Measurements from ENCODE around the gene LRRC30.
"Not testable (repeated sequence)": the region's sequence is repeated elsewhere in the genome, so short reads cannot be mapped to it uniquely, and the experiment has no call there.

LRRC30 gene

DNA sequence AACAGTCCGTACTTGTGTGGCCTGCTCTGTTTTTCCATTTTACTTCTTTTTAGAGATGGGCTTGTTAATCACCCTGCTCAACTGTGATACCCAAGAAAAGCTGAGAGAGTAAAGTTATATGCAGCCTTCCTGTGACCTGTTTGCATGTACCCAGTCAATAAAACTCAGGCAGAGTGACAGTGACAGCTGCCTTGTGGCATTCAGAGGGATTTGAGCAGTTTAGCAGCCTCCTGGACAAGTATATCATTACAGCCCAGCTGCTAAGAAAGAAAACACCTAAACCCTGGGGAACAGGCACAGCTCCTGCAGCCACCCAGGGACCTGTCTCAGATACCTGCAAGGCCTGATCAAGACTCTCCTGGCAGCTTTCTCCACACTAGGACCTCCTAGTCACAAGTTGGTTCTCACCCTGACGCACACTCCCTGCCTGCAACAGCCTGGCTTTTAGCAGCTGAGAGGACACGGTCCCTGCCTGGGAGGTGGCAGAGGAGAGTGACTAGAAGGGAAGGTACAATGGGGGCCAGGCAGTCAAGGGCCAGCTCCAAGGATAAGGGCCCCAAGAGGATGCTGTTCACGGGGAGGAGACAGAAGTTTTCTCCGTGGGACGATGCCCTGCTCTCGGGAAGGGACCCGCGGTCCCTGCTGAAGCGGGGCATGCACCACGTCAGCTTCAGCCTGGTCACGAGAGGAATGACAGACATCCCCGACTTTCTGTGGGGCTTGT lies at the start of gene LRRC30:
Gene LRRC30 (plus strand): TSS at position 464 of the 724 bp plus-strand sequence. CDS start 50 bp downstream, at position 514.
- no peak for DNase-seq (ENCODE audit: extremely low read depth in 1 of 2, low read depth in 1 of 2)

DNA sequence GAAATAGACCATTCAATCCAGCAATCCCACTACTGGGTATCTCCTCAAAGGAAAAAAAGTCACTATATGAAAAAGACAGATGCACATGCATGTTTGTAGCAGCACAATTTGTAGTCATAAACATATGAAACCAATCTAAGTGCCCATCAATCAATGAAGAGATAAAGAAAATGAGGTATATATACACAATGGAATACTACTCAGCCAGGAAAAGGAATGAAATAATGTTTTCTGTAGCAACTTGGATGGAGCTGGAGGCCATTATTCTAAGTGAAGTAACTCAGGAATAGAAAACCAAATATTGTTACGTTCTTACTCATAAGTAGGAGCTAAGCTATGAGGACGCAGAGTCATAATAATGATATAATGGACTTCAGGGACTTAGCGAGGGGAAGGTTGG lies 45.2 kb upstream of the LRRC30 start:
- no peak for DNase-seq (ENCODE audit: extremely low read depth in 1 of 2, low read depth in 1 of 2)

DNA sequence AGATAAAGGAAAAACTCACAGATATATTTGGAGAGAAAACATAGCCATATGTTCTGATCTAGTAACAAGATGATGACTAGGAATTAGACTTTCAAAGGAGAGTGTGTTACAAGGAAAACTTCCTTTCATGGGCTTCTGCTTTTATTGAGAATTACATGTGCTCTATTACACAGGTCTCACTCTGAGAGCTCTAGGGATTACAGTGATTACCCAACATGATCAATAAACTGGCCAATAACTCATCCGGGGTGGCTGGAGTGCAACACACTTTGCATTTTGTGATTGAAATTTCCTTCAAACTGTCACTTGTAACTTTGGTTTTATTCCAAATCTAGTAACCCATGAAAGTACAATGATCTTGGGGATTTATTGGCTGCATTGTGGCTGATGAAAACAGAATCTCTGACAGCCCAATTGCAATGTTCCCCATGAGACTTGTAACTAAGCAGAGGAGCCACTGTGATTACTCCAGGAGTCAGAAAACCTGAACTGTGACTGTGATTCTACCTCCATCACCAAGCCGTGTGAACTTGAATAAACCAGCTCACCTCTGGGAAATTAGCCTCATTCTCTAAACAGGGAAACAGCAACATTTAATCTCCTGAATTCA lies 40.2 kb upstream of the LRRC30 start:
- DNase-seq (ENCODE audit: extremely low read depth in 1 of 2, low read depth in 1 of 2): no peak

DNA sequence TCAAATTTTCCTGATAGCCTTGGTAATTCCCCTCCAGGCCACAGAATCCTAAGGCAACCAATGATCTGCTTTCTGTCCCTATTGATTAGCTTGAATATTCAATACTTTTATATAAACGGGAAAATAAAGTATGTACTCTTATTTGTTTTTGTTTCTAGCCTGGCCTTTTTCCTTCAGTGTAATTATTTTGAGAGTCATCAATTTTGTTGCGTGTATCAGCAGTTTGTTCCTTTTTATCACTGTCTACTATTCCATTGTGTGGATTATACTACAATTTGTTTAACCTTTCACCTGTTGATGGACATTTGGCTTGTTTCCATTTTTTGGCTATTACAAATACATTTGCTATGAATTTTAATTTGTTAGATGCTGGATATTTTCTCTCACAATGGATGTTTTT lies 39.2 kb upstream of the LRRC30 start:
- DNase-seq (ENCODE audit: extremely low read depth in 1 of 2, low read depth in 1 of 2): no peak

DNA sequence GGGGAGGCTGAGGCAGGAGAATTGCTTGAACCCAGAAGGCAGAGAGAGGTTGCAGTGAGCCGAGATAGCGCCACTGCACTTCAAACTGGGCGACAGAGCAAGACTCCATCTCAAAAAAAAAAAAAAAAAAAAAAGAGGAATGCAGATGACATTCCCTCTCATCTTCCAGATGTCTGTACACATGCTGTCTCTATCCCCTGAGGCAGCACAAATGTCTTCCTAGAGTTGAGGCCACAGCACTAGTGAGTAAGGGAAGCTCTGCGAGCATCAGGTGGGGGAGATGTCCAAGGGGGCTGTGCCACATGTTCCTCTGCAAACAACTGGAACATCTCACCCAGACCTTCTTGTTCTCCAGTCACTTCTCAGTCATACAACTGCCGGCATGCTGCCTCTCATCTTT lies 35.6 kb upstream of the LRRC30 start:
- no peak for DNase-seq (ENCODE audit: extremely low read depth in 1 of 2, low read depth in 1 of 2)

DNA sequence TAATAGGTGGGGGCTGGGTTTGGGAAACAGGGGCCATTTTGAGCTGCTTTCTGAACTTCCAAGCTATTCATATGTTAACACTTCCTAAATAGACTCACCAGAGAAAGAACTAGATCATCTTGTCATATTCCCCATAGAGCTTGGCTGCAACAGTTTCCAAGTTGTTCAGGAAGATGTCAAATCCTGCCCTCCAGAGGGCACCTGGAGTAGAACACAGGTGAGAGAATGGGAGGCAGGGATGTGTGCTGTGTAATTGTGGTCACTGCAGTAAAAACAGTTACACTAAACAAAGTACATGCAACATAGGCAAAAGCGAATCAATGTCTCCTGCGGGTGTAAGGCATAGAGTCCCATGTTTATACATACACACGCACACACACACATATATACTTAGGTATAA lies 34.5 kb upstream of the LRRC30 start:
- no peak for DNase-seq (ENCODE audit: extremely low read depth in 1 of 2, low read depth in 1 of 2)

DNA sequence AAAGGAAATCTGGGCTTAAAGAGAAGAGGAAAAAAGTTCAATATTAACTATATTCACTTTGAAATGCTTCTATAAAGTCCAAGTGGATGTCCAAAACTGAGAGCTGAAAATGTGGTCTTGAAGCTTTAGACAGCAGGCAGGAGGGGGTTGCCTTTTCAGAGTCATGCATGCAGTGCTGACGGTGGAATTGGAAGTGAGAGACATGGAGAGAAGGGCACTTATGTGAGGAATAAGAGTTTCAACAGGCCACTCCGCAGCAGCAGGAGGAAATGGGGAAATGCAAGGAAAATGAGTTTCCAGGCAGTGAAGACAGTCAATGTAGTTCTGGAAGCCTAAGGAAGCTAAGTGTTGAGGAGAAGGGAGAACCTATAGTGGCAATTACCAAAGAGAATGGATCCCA lies 33.0 kb upstream of the LRRC30 start:
- DNase-seq (ENCODE audit: extremely low read depth in 1 of 2, low read depth in 1 of 2): no peak

DNA sequence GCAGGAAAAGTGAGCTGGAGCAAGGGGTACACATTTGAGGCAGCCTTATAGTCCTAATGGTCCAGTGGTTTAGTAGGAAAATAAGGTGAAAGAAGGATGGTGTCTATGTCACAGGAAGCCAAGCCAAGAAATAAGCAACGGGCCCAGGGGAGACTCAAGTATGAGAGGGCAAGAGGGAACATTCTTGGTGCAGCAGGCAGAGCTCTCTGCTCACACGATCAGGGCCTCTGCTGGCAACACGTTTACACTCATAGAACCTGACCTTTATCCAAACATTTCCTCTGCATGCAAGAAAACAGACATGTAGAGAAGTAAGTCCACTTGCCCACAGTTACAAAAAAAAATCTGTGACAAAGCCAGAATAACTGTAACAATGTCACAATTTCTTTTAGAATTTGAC lies 32.6 kb upstream of the LRRC30 start:
- no peak for DNase-seq (ENCODE audit: extremely low read depth in 1 of 2, low read depth in 1 of 2)

DNA sequence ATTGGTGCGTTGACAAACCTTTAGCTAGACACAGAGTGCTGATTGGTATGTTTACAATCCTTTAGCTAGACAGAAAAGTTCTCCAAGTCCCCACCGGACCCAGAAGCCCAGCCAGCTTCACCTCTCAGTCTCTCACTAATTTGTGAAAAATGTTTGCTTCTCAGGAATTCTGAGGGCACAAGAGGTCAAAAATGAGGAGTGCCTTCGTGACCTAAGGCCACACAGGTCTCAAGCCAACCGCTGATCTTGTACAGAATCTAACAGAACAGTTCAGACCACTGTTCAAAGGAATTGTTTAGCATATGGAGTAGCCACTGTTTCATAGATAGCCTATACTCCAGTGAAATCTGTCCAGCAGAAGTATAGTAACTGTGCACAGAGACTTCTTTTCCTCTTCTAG lies 29.8 kb upstream of the LRRC30 start:
- DNase-seq (ENCODE audit: extremely low read depth in 1 of 2, low read depth in 1 of 2): no peak

DNA sequence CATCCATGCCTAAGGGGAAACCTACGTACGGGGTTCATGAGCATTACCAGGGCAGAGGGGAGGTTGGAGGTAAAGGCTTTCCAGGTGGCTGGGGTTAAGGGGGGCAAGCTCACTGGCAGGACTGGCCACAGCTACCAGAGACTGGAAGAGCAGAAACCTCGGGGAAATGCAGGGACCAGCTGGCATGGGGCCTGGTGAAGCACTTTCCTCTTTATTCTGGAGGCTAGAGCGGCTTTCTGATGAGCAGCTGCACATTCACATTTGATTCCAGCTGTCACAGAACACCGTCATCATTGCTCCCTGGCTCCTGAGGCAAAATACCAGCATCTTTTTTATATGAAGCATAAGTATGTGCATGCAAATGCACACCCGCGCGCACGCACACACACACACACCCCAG lies 28.7 kb upstream of the LRRC30 start:
- no peak for DNase-seq (ENCODE audit: extremely low read depth in 1 of 2, low read depth in 1 of 2)

DNA sequence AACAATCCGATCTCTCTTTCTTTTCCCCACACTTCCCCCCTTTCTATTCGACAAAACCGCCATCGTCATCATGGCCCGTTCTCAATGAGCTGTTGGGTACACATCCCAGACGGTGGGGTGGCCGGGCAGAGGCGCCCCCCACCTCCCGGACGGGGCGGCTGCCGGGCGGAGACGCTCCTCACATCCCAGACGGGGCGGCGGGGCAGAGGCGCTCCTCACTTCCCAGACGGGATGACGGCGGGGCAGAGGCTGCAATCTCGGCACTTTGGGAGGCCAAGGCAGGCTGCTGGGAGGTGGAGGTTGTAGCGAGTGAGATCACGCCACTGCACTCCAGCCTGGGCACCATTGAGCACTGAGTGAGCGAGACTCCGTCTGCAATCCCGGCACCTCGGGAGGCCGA lies 27.3 kb upstream of the LRRC30 start:
- not testable (repeated sequence) for DNase-seq (ENCODE audit: extremely low read depth in 1 of 2, low read depth in 1 of 2)

DNA sequence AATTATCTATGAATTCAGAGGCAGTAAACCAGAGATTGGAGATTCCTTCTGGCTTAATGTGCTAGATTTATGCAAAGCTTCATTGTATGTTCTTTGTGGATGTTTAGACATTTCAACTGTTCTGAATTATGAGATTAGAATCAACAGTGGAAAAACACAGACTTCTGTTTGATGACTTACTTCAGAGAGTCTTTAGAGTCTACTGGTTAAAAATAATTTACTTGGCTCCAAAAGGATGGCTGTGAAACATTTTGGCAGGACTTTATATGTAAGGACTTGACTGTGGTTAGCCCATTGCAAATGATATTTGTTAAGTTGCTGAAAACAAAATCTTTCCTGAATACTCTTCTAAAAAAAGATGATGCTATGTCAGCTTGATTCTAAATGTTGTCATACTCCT lies 25.5 kb upstream of the LRRC30 start:
- DNase-seq (ENCODE audit: extremely low read depth in 1 of 2, low read depth in 1 of 2): no peak

DNA sequence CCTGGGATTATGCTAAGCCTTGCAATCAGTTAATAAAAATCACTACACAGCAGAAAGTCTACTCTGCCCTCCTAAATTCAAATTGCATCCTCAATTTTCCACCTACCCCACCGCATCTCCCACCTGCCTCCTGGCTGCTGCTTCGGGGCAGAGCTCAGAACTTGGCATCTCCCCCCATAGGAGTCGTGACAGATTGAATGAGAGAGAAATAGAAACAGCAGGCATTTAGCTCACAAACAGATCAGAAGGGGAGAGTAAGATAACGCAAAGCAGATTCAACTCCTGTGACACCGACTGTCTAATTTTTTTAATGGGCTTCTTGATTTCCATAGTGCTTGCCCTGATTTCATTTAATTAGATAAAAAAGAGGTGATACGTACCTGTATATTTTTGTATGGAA lies 24.7 kb upstream of the LRRC30 start:
- DNase-seq (ENCODE audit: extremely low read depth in 1 of 2, low read depth in 1 of 2): no peak

DNA sequence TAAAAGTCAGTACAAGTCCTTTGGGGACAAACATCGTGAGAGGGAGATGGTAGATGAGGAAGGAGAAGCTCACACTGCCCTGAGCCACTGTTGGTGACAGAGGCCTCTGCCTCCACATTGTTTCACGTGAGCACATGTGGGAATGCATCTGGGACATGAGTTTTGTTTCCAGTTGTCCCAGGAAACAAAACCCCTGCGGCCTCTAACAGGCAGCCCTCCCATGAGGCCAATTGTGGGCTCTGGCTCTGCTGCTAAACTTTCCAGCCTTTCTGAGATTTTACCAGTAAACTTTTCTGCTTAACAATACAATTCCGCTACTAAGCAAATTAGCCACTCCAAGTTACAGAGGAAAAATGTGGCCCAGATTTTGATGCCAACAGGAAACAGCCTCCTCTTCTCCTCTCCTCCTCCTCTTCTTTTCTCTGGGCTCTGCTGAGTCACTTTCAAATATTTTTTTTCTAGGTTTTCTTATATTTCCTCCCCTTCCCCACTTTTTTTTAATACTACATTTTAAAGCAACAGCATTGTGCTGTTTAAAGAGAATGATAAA lies 23.4 kb upstream of the LRRC30 start:
- no peak for DNase-seq (ENCODE audit: extremely low read depth in 1 of 2, low read depth in 1 of 2)

DNA sequence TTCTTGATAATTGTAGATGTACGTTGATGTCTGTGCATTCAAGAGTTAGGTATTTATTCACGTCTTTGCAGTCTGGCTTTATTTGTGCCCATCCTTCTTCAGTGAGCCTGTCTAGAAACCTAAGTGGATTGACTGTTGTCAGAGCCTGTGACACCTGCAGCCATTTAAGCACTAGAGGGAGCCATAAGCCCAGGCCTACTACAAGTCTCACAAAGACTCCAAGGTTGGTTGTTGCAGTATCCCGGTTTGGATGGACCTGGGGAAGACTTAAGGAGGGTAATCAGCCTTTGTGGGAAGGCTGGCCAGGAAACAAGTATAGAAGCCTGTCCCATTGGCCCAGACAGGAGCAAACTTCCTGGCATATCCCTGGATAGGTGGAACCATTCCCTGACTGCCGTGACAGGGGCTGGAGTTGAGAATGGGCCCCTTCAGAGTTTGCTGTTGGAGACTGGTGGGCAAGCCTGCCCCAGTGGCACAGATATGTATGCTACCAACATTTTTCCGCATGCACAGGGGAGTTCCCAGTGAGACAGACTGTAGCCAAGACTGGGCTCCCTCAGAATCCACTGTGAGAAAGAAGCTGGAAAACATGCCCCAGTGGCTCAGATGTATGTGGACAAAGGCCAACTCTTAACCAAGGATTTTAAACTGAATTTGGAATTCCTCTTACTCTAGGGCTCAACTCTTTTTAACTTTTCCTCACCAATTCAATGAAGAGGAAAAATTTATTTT lies 9.3 kb upstream of the LRRC30 start:
- no peak for DNase-seq (ENCODE audit: extremely low read depth in 1 of 2, low read depth in 1 of 2)

DNA sequence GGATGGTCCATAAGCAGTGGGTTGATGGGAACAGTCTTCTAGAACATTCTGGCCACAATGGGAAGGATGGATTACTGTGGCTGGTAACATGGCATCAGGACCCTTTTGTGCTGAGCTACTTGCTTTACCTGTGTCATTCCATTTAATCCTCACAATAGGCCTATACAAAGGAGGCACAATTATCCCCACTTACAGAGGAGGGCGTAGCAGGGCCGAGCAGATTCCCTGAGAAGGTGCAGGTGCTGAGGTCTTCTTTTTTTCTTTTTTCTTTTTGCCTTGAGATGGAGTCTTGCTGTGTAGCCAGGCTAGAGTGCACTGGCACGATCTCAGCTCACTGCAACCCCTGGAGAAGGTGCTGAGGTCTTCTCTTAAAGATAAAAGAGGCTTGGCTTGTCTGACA lies 6.7 kb upstream of the LRRC30 start:
- DNase-seq (ENCODE audit: extremely low read depth in 1 of 2, low read depth in 1 of 2): no peak

DNA sequence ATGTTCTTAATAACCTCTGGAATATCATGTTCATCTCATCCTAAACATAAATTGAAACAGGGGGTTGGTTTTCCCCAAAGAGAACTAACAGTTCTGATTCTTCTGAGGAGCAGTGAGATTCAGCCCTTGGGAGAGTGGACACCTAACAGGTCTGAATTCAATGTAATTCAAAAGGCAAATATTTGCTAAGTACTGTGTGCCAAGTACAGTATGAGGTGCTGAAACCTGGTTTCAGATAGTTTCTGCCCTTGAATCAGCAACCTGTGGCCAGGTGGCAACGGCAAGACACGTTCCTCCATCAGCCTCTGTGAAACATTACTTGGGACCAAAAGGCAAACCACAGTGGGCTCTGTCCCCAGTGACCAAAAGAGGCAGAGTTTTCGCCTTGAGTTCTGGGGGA lies 1.3 kb downstream of the LRRC30 start:
- DNase-seq (ENCODE audit: extremely low read depth in 1 of 2, low read depth in 1 of 2): no peak

DNA sequence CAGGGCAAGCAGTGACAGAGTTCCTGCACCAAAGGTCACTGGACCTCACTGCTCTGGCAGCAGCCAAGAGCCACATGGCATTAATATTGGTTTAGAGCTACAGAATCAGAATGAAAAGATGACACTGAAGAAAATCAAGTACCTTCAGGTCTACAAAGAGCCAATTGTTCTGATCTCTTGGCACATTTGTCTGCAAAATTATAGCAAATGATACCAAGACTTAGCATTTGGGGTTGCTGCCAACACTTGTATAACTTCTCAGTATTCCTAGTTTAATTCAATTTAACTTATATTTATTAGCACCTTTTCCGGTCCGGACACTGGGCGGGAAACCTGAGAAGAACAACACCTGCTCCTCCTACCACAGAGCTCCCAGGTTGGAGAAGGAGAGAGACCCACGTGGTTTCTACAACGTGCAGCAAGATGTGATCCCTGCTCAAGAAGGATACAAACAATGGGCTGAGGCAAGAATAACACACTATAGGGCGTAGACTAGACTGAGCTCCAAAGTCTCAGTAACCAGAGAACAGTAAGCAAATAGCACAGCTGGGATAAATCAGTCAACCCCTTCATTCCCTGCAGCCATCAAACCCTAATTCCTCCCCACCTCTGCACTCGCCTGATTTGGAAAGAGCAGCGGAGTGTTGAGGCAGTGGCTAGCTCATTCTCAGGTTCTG lies 2.4 kb downstream of the LRRC30 start:
- no peak for DNase-seq (ENCODE audit: extremely low read depth in 1 of 2, low read depth in 1 of 2)

DNA sequence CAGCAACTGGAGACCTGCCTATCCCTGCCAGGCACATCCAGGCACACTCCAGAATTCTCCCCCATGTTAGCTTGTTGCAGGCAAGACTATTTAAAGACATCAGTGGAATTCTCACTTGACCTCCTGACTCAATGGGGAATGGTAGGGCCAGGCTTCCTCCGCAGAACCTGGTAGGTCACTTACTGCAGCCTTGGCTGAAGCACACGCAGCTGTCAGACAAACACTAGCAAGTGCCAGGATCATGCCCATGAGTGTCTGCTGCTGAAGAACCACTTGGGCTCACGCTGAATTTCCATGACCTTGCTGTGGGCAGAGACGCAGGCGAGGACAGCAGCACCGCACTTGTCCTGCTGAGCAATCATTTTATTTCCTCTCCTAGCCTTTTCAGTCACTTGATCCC lies 3.2 kb downstream of the LRRC30 start:
- no peak for DNase-seq (ENCODE audit: extremely low read depth in 1 of 2, low read depth in 1 of 2)

DNA sequence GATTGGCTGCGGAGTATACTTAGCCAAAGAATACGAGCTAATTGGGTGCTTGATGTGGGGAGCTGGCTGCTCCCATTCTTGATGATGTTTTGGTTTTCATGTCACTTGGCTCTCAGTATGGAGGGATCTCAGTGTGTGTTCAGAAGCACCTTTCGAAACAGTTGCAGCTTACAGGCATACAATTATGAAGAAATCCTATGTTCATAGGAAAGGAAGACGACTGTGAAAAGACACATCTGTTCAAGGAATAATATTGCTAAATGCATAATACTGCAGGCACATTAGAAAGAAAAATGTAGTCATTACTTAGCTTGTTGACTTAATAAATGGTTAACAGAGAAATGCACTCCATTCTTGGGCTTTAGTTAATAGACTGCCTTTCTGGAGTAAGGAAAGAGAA lies 4.1 kb downstream of the LRRC30 start:
- DNase-seq (ENCODE audit: extremely low read depth in 1 of 2, low read depth in 1 of 2): no peak

DNA sequence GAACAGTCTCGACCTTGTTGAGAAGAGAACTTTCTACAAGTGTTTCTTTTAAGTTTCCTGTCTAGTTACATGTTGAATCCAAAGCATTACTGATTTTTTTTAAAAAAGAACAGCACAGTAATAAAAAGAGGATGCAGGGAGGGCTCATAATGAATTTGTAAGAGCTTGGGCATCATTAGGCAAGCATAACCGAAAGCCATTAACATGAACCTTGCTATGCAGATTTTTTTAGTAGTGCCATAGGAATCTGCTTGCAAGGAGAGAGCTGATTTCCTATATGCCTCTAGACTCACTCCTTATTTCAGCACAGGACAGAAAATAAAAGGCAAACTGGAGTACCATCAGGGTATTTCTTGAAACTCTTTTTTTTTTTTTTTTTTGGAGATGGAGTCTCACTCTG lies 5.2 kb downstream of the LRRC30 start:
- DNase-seq (ENCODE audit: extremely low read depth in 1 of 2, low read depth in 1 of 2): no peak

Data from stimulated activated CD8-positive, alpha-beta memory T cell treated with anti-CD3 and anti-CD28 coated beads, Interleukin-7, amount 100 ng/mL, for 48 hours (primary cell).